ENCODE results near the gene LGR6.

- no peak for TF ChIP-seq EZH2 (optimal IDR thresholded peaks at IDR 0.05; ENCODE audit: low read depth, low read length)
- TF ChIP-seq CTCF (IDR thresholded peaks at IDR 0.05; ENCODE audit: low read length): no peak
- no peak for TF ChIP-seq EZH2phosphoT487 (IDR thresholded peaks at IDR 0.05; ENCODE audit: low read length)
Observed at GRCh38 chr1:202182040-202182877, 11.3 kb upstream of the LGR6 start.

All from MM.1S (cell line).